Measurements from ENCODE around the gene PYGO2.
"Not testable (repeated sequence)": the region's sequence is repeated elsewhere in the genome, so short reads cannot be mapped to it uniquely, and the experiment has no call there.

Gene PYGO2

GRCh38 chr1:155000411-155000725, 38.8 kb upstream of the PYGO2 start:
- no peak for DNase-seq (ENCODE audit: low read depth in 2 of 2)

- DNase-seq (ENCODE audit: low read depth in 2 of 2) = peak in 1 of 2 donors; percentile 63
Observed at GRCh38 chr1:154999571-155000410, 38.2 kb upstream of the PYGO2 start.

- DNase-seq (ENCODE audit: low read depth in 2 of 2) = peak; percentile 62 to 63
Observed at GRCh38 chr1:154998818-154999570, 37.4 kb upstream of the PYGO2 start.

- no peak for DNase-seq (ENCODE audit: low read depth in 2 of 2)
Observed at GRCh38 chr1:154998201-154998780, 36.7 kb upstream of the PYGO2 start.

GRCh38 chr1:154996966-154997701, 35.6 kb upstream of the PYGO2 start:
- no peak for DNase-seq (ENCODE audit: low read depth in 2 of 2)

GRCh38 chr1:154995301-154995983, 33.9 kb upstream of the PYGO2 start:
- DNase-seq (ENCODE audit: low read depth in 2 of 2) = not testable (repeated sequence)

GRCh38 chr1:154994591-154994990, 33.0 kb upstream of the PYGO2 start:
- no peak for DNase-seq (ENCODE audit: low read depth in 2 of 2)

- DNase-seq (ENCODE audit: low read depth in 2 of 2) = no peak
Observed at GRCh38 chr1:154994269-154994587, 32.6 kb upstream of the PYGO2 start.

GRCh38 chr1:154993572-154994268, 32.1 kb upstream of the PYGO2 start, which contains the start of gene LENEP:
LENEP (plus strand) TSS chr1:154993586; CDS start chr1:154993608, 22 bp downstream.
- no peak for DNase-seq (ENCODE audit: low read depth in 2 of 2)

- DNase-seq (ENCODE audit: low read depth in 2 of 2) = no peak
Observed at GRCh38 chr1:154992721-154993571, 31.4 kb upstream of the PYGO2 start.

GRCh38 chr1:154990276-154990675, 28.7 kb upstream of the PYGO2 start:
- no peak for DNase-seq (ENCODE audit: low read depth in 2 of 2)

- no peak for DNase-seq (ENCODE audit: low read depth in 2 of 2)
Observed at GRCh38 chr1:154989195-154989860, 27.7 kb upstream of the PYGO2 start.

- no peak for DNase-seq (ENCODE audit: low read depth in 2 of 2)
Observed at GRCh38 chr1:154988058-154988954, 26.7 kb upstream of the PYGO2 start.

- no peak for DNase-seq (ENCODE audit: low read depth in 2 of 2)
Observed at GRCh38 chr1:154987326-154987725, 25.7 kb upstream of the PYGO2 start.

- DNase-seq (ENCODE audit: low read depth in 2 of 2) = not testable (repeated sequence)
Observed at GRCh38 chr1:154986736-154987135, 25.2 kb upstream of the PYGO2 start.

- no peak for DNase-seq (ENCODE audit: low read depth in 2 of 2)
Observed at GRCh38 chr1:154983776-154984466, 22.3 kb upstream of the PYGO2 start.

GRCh38 chr1:154982897-154983648, 21.5 kb upstream of the PYGO2 start, which contains the start of gene FLAD1:
FLAD1 (plus strand) TSS chr1:154983344; CDS start chr1:154983695, 351 bp downstream.
- peak; percentile 90 to 95 for DNase-seq (ENCODE audit: low read depth in 2 of 2)

All from stimulated activated CD8-positive, alpha-beta memory T cell treated with anti-CD3 and anti-CD28 coated beads, Interleukin-7, amount 100 ng/mL, for 4 hours (primary cell).